Bronchial epithelial cell (primary cell): ENCODE measurements around the gene AGRN. TPM values are rescaled to one million over a fixed set of nuclear protein-coding genes. Genes with fewer than 3 reads are reported as not detected.
A peak's percentile ranks its signal among the peaks of the same experiment; 100 is the strongest.

Experiments
- DNase-seq: peaks from one replicate; pipeline ENCODE4 v3.0.0-alpha.2; 2010; ENCODE audit warnings: low read depth
- FAIRE-seq: peaks from 2 replicates; lab custom pipeline; 2011; peaks lifted over from hg19 to GRCh38; lab: Jason Lieb, UNC
- H3K27me3 ChIP-seq: 2 replicates; pipeline ENCODE4 v1.5.1; 2011; ENCODE audit warnings: low read length; ENCODE audit not compliant: control insufficient read depth, insufficient read depth
- H3K36me3 ChIP-seq: 2 replicates; pipeline ENCODE4 v1.5.1; 2011; ENCODE audit warnings: low read length; ENCODE audit not compliant: control insufficient read depth, insufficient read depth
- H3K4me3 ChIP-seq: 2 replicates; pipeline ENCODE4 v1.5.1; 2011; ENCODE audit warnings: mild to moderate bottlenecking, low read depth, low read length, control low read depth
- total RNA-seq: library from RNA; depleted of rRNA; stranded (reverse); fragments of >200 nt; gene quantifications from 2 replicates; pipeline ENCODE4 v1.2.1, GENCODE V29; 2014
- TF ChIP-seq, protein P1 (sequence below): IDR thresholded peaks from 2 replicates; pipeline ENCODE4 v1.5.1; 2011; ENCODE audit warnings: mild to moderate bottlenecking, moderate library complexity, low read length, control low read depth, inconsistent platforms; ENCODE audit not compliant: insufficient read depth, severe bottlenecking

The AGRN gene
- total RNA-seq, 1 donor from 2014 or later = 117 TPM

DNA sequence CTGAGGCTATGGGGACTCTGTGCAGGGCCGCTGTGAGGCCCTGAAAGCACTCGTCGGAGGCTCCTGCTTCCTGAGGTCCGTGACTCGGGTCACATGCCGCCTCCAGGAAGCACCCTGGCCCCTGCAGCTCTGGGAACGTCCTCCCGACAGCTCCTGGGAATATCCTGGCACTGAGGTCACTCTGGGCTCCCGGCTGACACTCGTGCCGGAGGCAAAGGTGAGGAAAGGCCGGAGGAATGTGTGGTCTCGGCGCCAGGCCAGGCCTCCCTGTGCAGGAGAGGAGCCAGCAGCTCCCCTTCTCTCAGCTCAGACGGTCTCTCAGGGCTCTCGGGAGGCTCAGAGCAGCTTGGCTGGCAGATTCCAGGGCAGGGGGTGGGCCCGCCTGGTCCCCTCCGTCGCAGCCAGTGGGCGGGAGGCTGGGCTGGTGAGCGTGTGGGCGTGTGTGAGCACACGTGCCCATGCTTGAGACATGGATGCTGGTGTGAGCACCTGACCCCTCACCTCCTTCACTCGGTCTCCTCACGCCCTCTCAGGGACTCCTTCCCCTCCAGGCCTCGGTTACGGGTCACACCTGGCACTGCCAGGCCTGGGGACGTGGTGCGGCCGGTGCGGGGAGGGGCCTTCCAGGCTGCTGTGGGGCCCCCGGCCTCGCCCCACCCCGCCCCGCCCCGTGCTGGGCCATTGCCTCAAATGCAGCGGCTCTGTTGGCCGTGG, 59.6 kb downstream of the AGRN start:
- DNase-seq = peak; percentile 78
- FAIRE-seq = no peak
- no peaks in the 10 kb centered on the region for H3K36me3 ChIP-seq
- H3K27me3 ChIP-seq = no peaks in the 10 kb centered on the region
- TF ChIP-seq, protein P1, sequence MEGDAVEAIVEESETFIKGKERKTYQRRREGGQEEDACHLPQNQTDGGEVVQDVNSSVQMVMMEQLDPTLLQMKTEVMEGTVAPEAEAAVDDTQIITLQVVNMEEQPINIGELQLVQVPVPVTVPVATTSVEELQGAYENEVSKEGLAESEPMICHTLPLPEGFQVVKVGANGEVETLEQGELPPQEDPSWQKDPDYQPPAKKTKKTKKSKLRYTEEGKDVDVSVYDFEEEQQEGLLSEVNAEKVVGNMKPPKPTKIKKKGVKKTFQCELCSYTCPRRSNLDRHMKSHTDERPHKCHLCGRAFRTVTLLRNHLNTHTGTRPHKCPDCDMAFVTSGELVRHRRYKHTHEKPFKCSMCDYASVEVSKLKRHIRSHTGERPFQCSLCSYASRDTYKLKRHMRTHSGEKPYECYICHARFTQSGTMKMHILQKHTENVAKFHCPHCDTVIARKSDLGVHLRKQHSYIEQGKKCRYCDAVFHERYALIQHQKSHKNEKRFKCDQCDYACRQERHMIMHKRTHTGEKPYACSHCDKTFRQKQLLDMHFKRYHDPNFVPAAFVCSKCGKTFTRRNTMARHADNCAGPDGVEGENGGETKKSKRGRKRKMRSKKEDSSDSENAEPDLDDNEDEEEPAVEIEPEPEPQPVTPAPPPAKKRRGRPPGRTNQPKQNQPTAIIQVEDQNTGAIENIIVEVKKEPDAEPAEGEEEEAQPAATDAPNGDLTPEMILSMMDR = no peak
- peak overlapping the region; percentile 25 for H3K4me3 ChIP-seq

- TF ChIP-seq, protein P1 = no peak
- peak overlapping the region; percentile 25 for H3K4me3 ChIP-seq
Observed at GRCh38 chr1:1080122-1080757, 60.3 kb downstream of the AGRN start.

DNA sequence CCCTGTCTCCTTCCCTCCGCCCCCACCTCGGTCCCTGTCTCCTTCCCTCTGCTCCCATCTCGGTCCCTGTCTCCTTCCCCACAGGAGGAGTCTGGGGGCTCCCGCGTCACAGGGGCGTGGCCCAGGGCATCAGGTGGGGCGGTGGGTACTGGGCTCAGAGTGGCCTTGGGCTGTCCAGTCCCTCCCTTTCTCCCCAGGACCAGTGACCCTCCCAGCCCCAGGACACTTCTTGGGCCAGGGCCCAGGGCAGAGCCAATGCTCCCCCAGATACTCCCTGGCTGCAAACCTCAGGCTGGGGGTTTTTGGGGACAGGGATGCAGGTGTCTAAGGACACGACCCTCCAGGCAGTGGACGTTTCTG, 61.0 kb downstream of the AGRN start:
- no peaks in the 10 kb centered on the region for H3K27me3 ChIP-seq
- FAIRE-seq (no peak), DNase-seq (no peak)
- no peaks in the 10 kb centered on the region for H3K36me3 ChIP-seq
- H3K4me3 ChIP-seq = no peak overlapping the region
- TF ChIP-seq, protein P1 = no peak

More at GRCh38 chr1:1080122-1080757, 60.3 kb downstream of the AGRN start:
- FAIRE-seq (no peak), DNase-seq (peak; percentile 20)
- H3K36me3 ChIP-seq = no peaks in the 10 kb centered on the region
- no peaks in the 10 kb centered on the region for H3K27me3 ChIP-seq

DNA sequence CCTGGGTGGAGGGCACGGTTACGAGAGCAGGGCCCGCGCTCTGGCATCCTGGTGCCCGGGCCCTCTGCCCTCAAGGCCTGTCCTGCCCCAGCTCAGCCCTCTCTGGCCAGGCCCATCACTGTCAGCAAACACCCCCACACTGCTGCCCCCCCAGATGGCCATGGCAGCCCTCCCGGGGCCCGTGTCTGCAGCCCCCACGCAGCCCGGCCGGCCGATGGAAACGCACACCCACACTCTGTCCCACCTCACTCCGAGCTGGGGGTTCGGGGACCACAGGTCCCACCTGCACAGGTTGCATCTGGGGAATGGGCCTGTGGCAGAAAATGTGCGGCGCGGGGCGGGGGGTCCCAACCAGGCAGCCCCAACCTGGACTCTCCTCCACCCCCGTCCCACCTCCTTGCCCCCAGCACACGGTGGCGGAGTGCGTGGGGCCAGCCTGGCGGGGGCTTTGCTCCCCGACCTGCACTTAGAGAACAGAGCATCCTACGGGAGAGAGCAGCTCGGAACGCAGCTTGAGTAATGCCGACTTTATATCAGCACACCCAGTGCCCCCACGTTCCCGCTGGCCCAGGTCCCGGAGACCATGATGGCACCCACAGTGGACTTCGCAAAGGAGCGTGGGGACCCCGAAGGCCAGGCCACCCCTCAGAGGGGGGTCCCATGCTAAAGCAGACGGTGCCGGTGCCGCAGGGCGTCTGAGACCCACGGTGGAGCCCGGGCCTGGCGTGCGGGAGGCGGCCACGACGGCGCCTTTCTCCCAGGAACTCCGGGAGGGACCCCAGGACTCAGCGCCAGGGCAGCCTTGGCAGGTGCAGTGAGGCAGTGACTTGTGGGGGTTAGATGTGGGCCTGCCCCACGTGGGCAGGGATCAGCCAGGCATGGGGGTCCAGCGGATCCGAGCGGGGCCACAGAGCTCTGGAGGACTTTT, 61.7 kb downstream of the AGRN start:
- Histone ChIP-seq H3K27me3 (no peaks in the 10 kb centered on the region), H3K36me3 (no peaks in the 10 kb centered on the region), H3K4me3 (no peak overlapping the region)
- DNase-seq = no peak
- FAIRE-seq = no peak
- TF ChIP-seq, protein P1 = no peak

DNA sequence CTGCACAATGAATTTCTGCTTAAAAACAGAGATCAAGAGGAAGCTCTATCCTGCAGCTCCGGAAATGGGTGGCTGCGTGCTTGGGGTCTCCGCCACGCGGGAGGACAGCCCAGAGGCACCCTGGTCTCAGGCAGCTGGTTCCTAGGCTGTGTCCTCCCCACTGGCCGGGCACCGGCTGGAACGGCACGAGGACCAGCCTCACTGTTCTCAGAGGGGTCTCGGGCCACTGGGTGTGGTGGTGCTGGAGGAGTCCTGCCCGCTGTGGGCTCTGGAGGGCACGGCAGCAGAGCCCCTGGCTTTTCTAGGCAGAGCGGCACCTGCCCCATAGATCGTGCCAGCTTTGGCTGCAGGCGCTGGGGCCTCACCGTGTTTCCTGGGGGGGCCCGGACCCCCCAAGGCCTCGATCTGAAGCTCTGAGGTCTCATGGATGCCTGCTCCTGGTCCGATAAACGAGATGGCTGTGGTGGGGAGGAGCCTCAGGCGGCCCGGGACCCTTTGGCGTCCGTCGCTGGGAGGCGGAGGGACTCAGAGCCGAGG, 62.4 kb downstream of the AGRN start:
- Histone ChIP-seq H3K4me3 (no peak overlapping the region), H3K36me3 (no peaks in the 10 kb centered on the region), H3K27me3 (no peaks in the 10 kb centered on the region)
- no peak for FAIRE-seq
- TF ChIP-seq, protein P1 = no peak
- no peak for DNase-seq
